PFSK-1 (cell line): ENCODE data around the gene RNASE8.

Source experiments
- FOXP2 ChIP-seq: optimal IDR thresholded peaks from 2 replicates; pipeline ENCODE3; 2011; ENCODE audit warnings: borderline replicate concordance, control low read depth, inconsistent platforms; ENCODE audit not compliant: insufficient read depth; ENCODE audit errors: extremely low read length, extremely low read depth
- POLR2AphosphoS5 ChIP-seq: IDR thresholded peaks from 2 replicates; pipeline ENCODE4 v1.6.1; 2012; ENCODE audit warnings: low read depth, mild to moderate bottlenecking, control low read depth, low read length, moderate library complexity
- REST ChIP-seq, 2 experiments: IDR thresholded peaks; 2 replicates each; pipeline versions ENCODE4 v1.6.1 to v1.8.0; 2011 to 2012; ENCODE audit warnings: low read depth in 2 of 2, low read length in 2 of 2, control low read depth in 1 of 2, inconsistent platforms in 1 of 2, mild to moderate bottlenecking in 1 of 2, moderate library complexity in 1 of 2; ENCODE audit not compliant: insufficient read depth in 1 of 2
- SIN3A ChIP-seq: IDR thresholded peaks from 2 replicates; pipeline ENCODE4 v1.6.1; 2012; ENCODE audit warnings: mild to moderate bottlenecking, low read length, moderate library complexity, borderline replicate concordance; ENCODE audit not compliant: insufficient read depth
- TAF1 ChIP-seq: IDR thresholded peaks from 2 replicates; pipeline ENCODE4 v1.6.1; 2012; ENCODE audit warnings: low read length, control low read depth, borderline replicate concordance; ENCODE audit not compliant: insufficient read depth

The RNASE8 gene

GRCh38 chr14:21036751-21037150 is 20.9 kb upstream of the RNASE8 start:
- TF ChIP-seq POLR2AphosphoS5 = no peak
- no peak for TF ChIP-seq REST (IDR thresholded peaks at IDR 0.05; ENCODE audit: insufficient read depth in 1 of 2, low read depth in 2 of 2, low read length in 2 of 2)
- TF ChIP-seq FOXP2 = no peak
- no peak for TF ChIP-seq TAF1

GRCh38 chr14:21037156-21037555 is 20.5 kb upstream of the RNASE8 start:
- TF ChIP-seq POLR2AphosphoS5 = no peak
- TF ChIP-seq SIN3A = no peak
- TF ChIP-seq TAF1 = no peak

GRCh38 chr14:21038441-21039422 is 18.9 kb upstream of the RNASE8 start:
- TF ChIP-seq TAF1 = no peak

- TF ChIP-seq REST (IDR thresholded peaks at IDR 0.05; ENCODE audit: insufficient read depth in 1 of 2, low read depth in 2 of 2, low read length in 2 of 2) (no peak), FOXP2 (no peak), POLR2AphosphoS5 (no peak), SIN3A (no peak), TAF1 (no peak)
Observed at GRCh38 chr14:21039585-21040369, 17.8 kb upstream of the RNASE8 start.

- TF ChIP-seq SIN3A (no peak), TAF1 (no peak), POLR2AphosphoS5 (no peak), REST (IDR thresholded peaks at IDR 0.05; ENCODE audit: insufficient read depth in 1 of 2, low read depth in 2 of 2, low read length in 2 of 2) (no peak), FOXP2 (no peak)
Observed at GRCh38 chr14:21040370-21040925, 17.2 kb upstream of the RNASE8 start.
